ENCODE measurements around the gene UBL4B. TPM values are rescaled to one million over a fixed set of nuclear protein-coding genes. Genes with fewer than 3 reads are reported as not detected.

Gene UBL4B
- total RNA-seq, 2 experiments from 2014 or later = not detected

DNA sequence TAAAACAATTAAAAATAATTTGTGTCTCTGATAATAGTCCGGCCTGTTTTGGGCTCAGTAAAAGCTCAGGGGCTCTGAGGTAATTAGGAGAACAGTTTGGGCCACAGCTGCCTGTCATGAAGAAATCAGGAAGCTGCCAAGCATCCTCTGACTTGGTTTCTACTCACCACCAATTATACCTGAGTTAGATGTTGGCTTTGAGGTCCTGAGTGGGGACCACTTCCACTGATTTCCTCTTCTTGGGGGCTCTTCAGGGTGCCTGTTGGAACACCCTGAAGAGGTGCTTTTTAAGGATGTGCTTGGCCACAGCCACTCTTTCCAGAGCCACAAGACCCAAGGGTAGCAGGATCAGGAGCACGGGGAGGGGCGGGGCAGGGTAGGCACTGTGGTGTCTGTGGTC is 48.9 kb downstream of the UBL4B start:
- no peak for DNase-seq (ENCODE audit: low spot score)
- ChIA-PET CTCF (ENCODE audit: unreplicated experiment) (no interaction called here), POLR2A (no interaction called here)
- H3K79me2 ChIP-seq (ENCODE audit: insufficient read depth, low read depth, low read length) = no peaks in the 10 kb centered on the region
- H3K4me3 ChIP-seq (ENCODE audit: low read depth, low read length, poor library complexity, severe bottlenecking) = no peak overlapping the region
- H3K4me2 ChIP-seq (ENCODE audit: low read length) = no peak overlapping the region
- no peak for TF ChIP-seq EZH2phosphoT487 (IDR thresholded peaks at IDR 0.05; ENCODE audit: borderline replicate concordance, low read depth, low read length)
- TF ChIP-seq, protein P1, sequence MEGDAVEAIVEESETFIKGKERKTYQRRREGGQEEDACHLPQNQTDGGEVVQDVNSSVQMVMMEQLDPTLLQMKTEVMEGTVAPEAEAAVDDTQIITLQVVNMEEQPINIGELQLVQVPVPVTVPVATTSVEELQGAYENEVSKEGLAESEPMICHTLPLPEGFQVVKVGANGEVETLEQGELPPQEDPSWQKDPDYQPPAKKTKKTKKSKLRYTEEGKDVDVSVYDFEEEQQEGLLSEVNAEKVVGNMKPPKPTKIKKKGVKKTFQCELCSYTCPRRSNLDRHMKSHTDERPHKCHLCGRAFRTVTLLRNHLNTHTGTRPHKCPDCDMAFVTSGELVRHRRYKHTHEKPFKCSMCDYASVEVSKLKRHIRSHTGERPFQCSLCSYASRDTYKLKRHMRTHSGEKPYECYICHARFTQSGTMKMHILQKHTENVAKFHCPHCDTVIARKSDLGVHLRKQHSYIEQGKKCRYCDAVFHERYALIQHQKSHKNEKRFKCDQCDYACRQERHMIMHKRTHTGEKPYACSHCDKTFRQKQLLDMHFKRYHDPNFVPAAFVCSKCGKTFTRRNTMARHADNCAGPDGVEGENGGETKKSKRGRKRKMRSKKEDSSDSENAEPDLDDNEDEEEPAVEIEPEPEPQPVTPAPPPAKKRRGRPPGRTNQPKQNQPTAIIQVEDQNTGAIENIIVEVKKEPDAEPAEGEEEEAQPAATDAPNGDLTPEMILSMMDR (conservative IDR thresholded peaks at IDR 0.05; ENCODE audit: low read length) = no peak
- H3K36me3 ChIP-seq (ENCODE audit: insufficient read depth, low read length) = no peaks in the 10 kb centered on the region
- intact Hi-C loops (cut with micrococcal nuclease; ENCODE audit: unreplicated experiment) = no loop called here
- no peak overlapping the region for H2AFZ ChIP-seq (ENCODE audit: low read length)
- no TSS peak for BruUV-seq (replicated peaks)
- no peaks in the 10 kb centered on the region for H4K20me1 ChIP-seq (ENCODE audit: insufficient read depth, low read length)
- no peaks in the 10 kb centered on the region for H3K9me3 ChIP-seq (ENCODE audit: low read length)
- no peaks in the 10 kb centered on the region for H3K4me1 ChIP-seq (ENCODE audit: insufficient read depth, low read length, poor library complexity, severe bottlenecking)
- H3K9me2 ChIP-seq (ENCODE audit: insufficient read depth, low read length) = no peaks in the 10 kb centered on the region
- H3K27ac ChIP-seq (ENCODE audit: low read depth, low read length, poor library complexity, severe bottlenecking) = no peak overlapping the region

DNA sequence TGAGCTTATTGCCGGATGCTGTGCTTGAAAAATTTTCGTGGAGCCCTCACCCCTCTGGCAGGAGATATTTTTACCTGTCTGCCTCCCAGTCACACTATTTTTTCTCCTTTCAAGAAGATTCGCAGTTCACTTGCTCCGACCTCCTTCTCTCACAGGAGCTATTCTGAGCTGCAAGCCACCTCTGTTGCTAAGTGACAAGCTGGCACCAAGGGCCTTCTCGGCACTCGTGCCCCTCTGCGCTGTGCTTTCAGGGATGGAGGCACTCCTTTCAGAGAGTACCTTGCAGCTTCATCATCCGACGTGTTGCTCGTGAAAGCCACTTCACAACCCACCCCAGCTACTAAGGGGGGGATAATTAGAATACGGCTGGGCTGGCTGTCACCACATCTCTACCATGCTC is 49.6 kb downstream of the UBL4B start:
- no peaks in the 10 kb centered on the region for H3K9me3 ChIP-seq (ENCODE audit: low read length)
- BruUV-seq (replicated peaks) = no TSS peak

More for the DNA sequence above, 49.6 kb downstream of the UBL4B start:
- H4K20me1 ChIP-seq (ENCODE audit: insufficient read depth, low read length) = no peaks in the 10 kb centered on the region
- no peaks in the 10 kb centered on the region for H3K79me2 ChIP-seq (ENCODE audit: insufficient read depth, low read depth, low read length)
- no peak for DNase-seq (ENCODE audit: low spot score)
- ChIA-PET CTCF (ENCODE audit: unreplicated experiment) (no interaction called here), POLR2A (interaction anchor here (0.6 kb wide), 2 partner anchors 12 to 255 kb away, joined by 3 read pairs; no protein-coding TSS in a partner anchor)
- H3K27ac ChIP-seq (ENCODE audit: low read depth, low read length, poor library complexity, severe bottlenecking) = no peak overlapping the region
- H3K4me3 ChIP-seq (ENCODE audit: low read depth, low read length, poor library complexity, severe bottlenecking) = no peak overlapping the region
- TF ChIP-seq, protein P1 (conservative IDR thresholded peaks at IDR 0.05; ENCODE audit: low read length) = no peak
- no peak for TF ChIP-seq EZH2phosphoT487 (IDR thresholded peaks at IDR 0.05; ENCODE audit: borderline replicate concordance, low read depth, low read length)
- intact Hi-C loops (cut with micrococcal nuclease; ENCODE audit: unreplicated experiment) = no loop called here
- H3K9me2 ChIP-seq (ENCODE audit: insufficient read depth, low read length) = no peaks in the 10 kb centered on the region
- no peak overlapping the region for H3K4me2 ChIP-seq (ENCODE audit: low read length)
- no peak overlapping the region for H2AFZ ChIP-seq (ENCODE audit: low read length)
- no peaks in the 10 kb centered on the region for H3K4me1 ChIP-seq (ENCODE audit: insufficient read depth, low read length, poor library complexity, severe bottlenecking)
- no peaks in the 10 kb centered on the region for H3K36me3 ChIP-seq (ENCODE audit: insufficient read depth, low read length)

Other genes starting within 250 kb of the UBL4B start
- gene CSF1, start 201.6 kb upstream of the UBL4B start, total RNA-seq (2014; rRNA removed; shearing (Covaris generic)) = not detected in 2 replicates
- gene CSF1, start 201.6 kb upstream of the UBL4B start, total RNA-seq (2022) = not detected in 2 replicates
- gene AHCYL1, start 127.7 kb upstream of the UBL4B start, total RNA-seq (2014; rRNA removed; shearing (Covaris generic)) = 18.5 and 20.5 TPM in 2 replicates
- gene AHCYL1, start 127.7 kb upstream of the UBL4B start, total RNA-seq (2022) = 45.5 and 52.8 TPM in 2 replicates
- 33.1 and 45.5 TPM in 2 replicates for gene STRIP1, start 77.8 kb upstream of the UBL4B start, total RNA-seq (2014; rRNA removed; shearing (Covaris generic))
- 42.2 and 43.7 TPM in 2 replicates for gene STRIP1, start 77.8 kb upstream of the UBL4B start, total RNA-seq (2022)
- not detected in 2 replicates for gene ALX3, start 41.8 kb upstream of the UBL4B start, total RNA-seq (2014; rRNA removed; shearing (Covaris generic))
- gene ALX3, start 41.8 kb upstream of the UBL4B start, total RNA-seq (2022) = not detected in 2 replicates
- not detected in 2 replicates for gene SLC6A17, start 38.1 kb downstream of the UBL4B start, total RNA-seq (2014; rRNA removed; shearing (Covaris generic))
- not detected in 2 replicates for gene SLC6A17, start 38.1 kb downstream of the UBL4B start, total RNA-seq (2022)
- 3.9 and 5.6 TPM in 2 replicates for gene KCNC4, start 97.9 kb downstream of the UBL4B start, total RNA-seq (2014; rRNA removed; shearing (Covaris generic))
- 17.8 and 18.5 TPM in 2 replicates for gene KCNC4, start 97.9 kb downstream of the UBL4B start, total RNA-seq (2022)
- gene RBM15, start 226.9 kb downstream of the UBL4B start, total RNA-seq (2014; rRNA removed; shearing (Covaris generic)) = 221 and 231 TPM in 2 replicates
- 119 and 137 TPM in 2 replicates for gene RBM15, start 226.9 kb downstream of the UBL4B start, total RNA-seq (2022)

All from OCI-LY7 (cell line).